ENCODE measurements around the gene CMTM8. TPM values are rescaled to one million over a fixed set of nuclear protein-coding genes. Genes with fewer than 3 reads are reported as not detected.

Gene CMTM8
- total and polyA plus RNA-seq, 10 of the 15 experiments (the other 5 are each of a cell fraction or from before 2014, with no cell fraction given) = 0.11 to 0.23 TPM; not detected in 8

DNA sequence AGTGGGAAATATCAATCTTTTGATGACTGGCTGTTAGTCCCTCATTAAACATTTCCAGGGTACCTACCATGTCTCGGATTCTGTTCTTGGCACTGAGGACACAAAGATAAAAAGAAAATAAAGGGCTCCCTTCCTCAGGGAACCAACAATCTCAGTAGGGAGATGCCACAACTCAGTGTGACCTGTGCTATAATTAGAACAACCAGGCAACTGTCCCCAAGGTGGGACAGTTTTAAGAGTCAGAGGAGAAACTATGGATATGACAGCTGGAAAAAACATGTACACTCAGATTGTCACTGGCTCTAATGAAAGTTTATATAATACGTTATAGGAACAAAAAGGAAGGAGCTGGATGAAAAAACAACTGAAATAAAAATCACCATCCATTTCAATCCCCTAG is 23.3 kb upstream of the CMTM8 start (continued):
- TF ChIP-seq MXI1 (IDR thresholded peaks at IDR 0.05; ENCODE audit: low read depth, low read length) (no peak), FOXM1 (IDR thresholded peaks at IDR 0.05; ENCODE audit: low read depth, low read length) (no peak), NBN (IDR thresholded peaks at IDR 0.05) (no peak)

DNA sequence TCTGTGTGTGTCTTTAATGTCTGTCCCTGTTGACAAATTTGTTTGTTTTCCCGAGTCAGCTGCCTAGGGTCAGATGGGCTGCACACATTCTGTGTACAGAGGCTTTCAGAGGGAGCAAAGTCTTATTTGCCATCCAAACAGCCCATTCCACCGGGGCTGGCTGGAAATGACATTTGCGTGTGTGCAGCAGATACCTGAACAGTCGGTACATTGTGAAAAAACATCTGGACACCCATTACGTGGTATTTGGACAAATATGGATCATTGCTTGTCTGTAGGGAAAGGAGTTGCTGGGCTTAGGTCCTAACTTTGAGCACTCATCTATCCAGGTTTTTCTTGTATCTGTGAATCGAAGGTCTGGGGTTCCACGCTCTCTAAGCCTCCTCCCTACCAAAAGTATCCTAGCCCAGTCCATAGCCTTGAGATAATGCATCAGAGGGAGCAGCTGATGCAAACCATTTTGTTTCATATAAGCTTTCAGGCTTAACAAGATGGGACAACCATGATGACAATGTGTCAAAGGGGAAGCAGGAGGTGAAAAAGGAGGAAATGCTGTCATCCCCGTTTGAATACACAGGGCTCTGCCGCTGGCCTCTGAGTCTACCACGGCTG is 22.2 kb upstream of the CMTM8 start:
- intact Hi-C loops (cut with micrococcal nuclease; ENCODE audit: unreplicated experiment) = no loop called here
- CTCF ChIA-PET = no interaction called here
- in situ Hi-C loops (cut with MboI) = no loop called here
- TF ChIP-seq EGR1 (IDR thresholded peaks at IDR 0.05; ENCODE audit: borderline replicate concordance in 1 of 2, low read depth in 2 of 2, low read length in 2 of 2) (no peak), ZNF274 (IDR thresholded peaks at IDR 0.05; ENCODE audit: insufficient read depth, insufficient read length) (no peak), JUND (IDR thresholded peaks at IDR 0.05; ENCODE audit: low read depth, low read length) (no peak), TCF3 (IDR thresholded peaks at IDR 0.05; ENCODE audit: borderline replicate concordance, insufficient read depth, low read depth, low read length) (no peak), MEF2B (IDR thresholded peaks at IDR 0.05; ENCODE audit: partially characterized antibody, poor library complexity, severe bottlenecking) (no peak), LARP7 (IDR thresholded peaks at IDR 0.05) (no peak), WRNIP1 (IDR thresholded peaks at IDR 0.05; ENCODE audit: borderline replicate concordance, low read depth, low read length) (no peak), DPF2 (IDR thresholded peaks at IDR 0.05) (no peak), FOXK2 (IDR thresholded peaks at IDR 0.05) (no peak), EED (IDR thresholded peaks at IDR 0.05; ENCODE audit: low read depth) (no peak), RCOR1 (conservative IDR thresholded peaks at IDR 0.05; ENCODE audit: low read depth, low read length) (no peak), MLLT1 (IDR thresholded peaks at IDR 0.05) (no peak)
- TF ChIP-seq, protein P1, sequence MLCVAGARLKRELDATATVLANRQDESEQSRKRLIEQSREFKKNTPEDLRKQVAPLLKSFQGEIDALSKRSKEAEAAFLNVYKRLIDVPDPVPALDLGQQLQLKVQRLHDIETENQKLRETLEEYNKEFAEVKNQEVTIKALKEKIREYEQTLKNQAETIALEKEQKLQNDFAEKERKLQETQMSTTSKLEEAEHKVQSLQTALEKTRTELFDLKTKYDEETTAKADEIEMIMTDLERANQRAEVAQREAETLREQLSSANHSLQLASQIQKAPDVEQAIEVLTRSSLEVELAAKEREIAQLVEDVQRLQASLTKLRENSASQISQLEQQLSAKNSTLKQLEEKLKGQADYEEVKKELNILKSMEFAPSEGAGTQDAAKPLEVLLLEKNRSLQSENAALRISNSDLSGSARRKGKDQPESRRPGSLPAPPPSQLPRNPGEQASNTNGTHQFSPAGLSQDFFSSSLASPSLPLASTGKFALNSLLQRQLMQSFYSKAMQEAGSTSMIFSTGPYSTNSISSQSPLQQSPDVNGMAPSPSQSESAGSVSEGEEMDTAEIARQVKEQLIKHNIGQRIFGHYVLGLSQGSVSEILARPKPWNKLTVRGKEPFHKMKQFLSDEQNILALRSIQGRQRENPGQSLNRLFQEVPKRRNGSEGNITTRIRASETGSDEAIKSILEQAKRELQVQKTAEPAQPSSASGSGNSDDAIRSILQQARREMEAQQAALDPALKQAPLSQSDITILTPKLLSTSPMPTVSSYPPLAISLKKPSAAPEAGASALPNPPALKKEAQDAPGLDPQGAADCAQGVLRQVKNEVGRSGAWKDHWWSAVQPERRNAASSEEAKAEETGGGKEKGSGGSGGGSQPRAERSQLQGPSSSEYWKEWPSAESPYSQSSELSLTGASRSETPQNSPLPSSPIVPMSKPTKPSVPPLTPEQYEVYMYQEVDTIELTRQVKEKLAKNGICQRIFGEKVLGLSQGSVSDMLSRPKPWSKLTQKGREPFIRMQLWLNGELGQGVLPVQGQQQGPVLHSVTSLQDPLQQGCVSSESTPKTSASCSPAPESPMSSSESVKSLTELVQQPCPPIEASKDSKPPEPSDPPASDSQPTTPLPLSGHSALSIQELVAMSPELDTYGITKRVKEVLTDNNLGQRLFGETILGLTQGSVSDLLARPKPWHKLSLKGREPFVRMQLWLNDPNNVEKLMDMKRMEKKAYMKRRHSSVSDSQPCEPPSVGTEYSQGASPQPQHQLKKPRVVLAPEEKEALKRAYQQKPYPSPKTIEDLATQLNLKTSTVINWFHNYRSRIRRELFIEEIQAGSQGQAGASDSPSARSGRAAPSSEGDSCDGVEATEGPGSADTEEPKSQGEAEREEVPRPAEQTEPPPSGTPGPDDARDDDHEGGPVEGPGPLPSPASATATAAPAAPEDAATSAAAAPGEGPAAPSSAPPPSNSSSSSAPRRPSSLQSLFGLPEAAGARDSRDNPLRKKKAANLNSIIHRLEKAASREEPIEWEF (IDR thresholded peaks at IDR 0.05; ENCODE audit: insufficient replicate concordance, low read depth, low read length) = no peak

More for the DNA sequence above, 22.2 kb upstream of the CMTM8 start:
- 24% methylated on average over 10 of the region's 10 CpGs for WGBS (ENCODE audit: insufficient coverage, insufficient replicate concordance, low lambda C conversion rate, missing lambda C conversion rate)
- Histone ChIP-seq H3K27ac (ENCODE audit: control insufficient read depth, insufficient read depth) (no peak overlapping the region), H3K79me2 (ENCODE audit: control insufficient read depth, insufficient read depth, low read length) (no peaks in the 10 kb centered on the region), H3K4me1 (ENCODE audit: control insufficient read depth, insufficient read depth, low read length) (no peaks in the 10 kb centered on the region), H2AFZ (ENCODE audit: control insufficient read depth, low read depth, low read length) (no peak overlapping the region), H3K36me3 (ENCODE audit: control insufficient read depth in 2 of 2, insufficient read depth in 2 of 2, low read length in 1 of 2) (no peaks in the 10 kb centered on the region), H3K4me3 (no peak overlapping the region), H3K9me3 (replicated peaks; ENCODE audit: control insufficient read depth, insufficient read depth, low read length) (no peaks in the 10 kb centered on the region; the same call in 2 of the 3 replicates), H3K4me2 (ENCODE audit: control insufficient read depth, insufficient read depth) (no peak overlapping the region), H4K20me1 (ENCODE audit: control insufficient read depth, insufficient read depth) (no peaks in the 10 kb centered on the region), H3K9ac (ENCODE audit: control insufficient read depth, insufficient read depth, low read length) (no peak overlapping the region), H3K27me3 (replicated peaks in 1 of 2; ENCODE audit: control insufficient read depth in 2 of 2, insufficient read depth in 2 of 2, low read length in 1 of 2) (peaks cover 0 to 2% of the 10 kb centered on the region in 2 experiments; a peak in 2 of 4 replicates)
- no TSS peak for BruUV-seq (replicated peaks)
- POLR2A ChIA-PET = interaction anchor here (0.6 kb wide), 1 partner anchor 695 kb away, joined by 3 read pairs; no protein-coding TSS in a partner anchor
- no peak for ATAC-seq
- no peak for DNase-seq (ENCODE audit: low read depth, low spot score)
- RAD21 ChIA-PET (ENCODE audit: unreplicated experiment) = no interaction called here
- SMC1A ChIA-PET (ENCODE audit: uncharacterized antibody, unreplicated experiment) = no interaction called here
- no peak for FAIRE-seq
